HG03342 (cell line): Measurements from ENCODE around the gene CGNL1.

ENCODE experiments used
- ATAC-seq: cut with Tn5 transposase; IDR thresholded peaks from one replicate; pipeline ENCODE4 v1.9.1; 2021; ENCODE audit warnings: mild to moderate bottlenecking, moderate library complexity; ENCODE audit not compliant: unreplicated experiment

Gene CGNL1

GRCh38 chr15:57384024-57384423 lies 7.7 kb downstream of the CGNL1 start:
- no peak for ATAC-seq

DNA sequence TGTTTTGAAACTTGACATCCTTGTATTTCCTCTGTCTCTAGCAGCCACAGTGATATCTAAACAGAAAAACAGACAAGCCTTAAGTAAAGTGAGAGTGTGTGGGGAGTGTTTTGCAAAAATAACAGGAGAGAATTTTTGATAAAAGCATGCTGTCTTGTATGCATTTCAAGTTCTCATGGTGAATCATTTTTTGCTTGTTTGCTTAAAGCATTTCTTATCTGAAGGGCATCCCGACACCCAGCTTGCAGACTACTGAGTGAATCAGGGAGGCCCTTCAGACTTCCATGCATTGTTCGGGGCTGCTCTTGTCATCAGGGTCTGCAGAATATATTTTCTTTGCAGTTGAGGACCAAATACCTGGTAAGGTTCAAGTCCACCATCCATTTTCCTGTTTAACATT lies 8.5 kb downstream of the CGNL1 start:
- no peak for ATAC-seq

DNA sequence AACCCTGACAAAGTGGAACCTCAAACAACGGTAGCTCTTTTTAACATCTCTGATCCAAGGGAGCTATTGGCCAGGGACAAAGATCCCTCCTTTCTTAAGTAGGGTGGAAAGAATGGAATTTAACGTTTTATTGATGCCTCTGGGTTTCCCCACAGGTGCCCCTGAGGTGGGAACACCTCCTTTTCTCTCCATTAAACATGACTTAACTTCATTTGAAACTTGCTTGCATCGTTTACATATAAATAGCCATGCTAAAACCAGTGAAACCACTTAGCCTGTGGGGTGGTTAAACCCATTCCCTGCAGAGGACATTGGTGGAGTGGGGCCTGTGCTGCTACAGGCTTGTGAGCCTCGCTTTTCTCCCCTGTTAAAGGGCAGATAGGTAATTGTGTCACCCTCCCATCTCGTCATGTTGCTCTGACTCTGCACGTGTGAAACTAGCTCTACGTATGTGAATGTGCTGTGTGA lies 9.7 kb downstream of the CGNL1 start:
- ATAC-seq: no peak

- ATAC-seq: no peak
These were observed 10.7 kb downstream of the CGNL1 start for GRCh38 chr15:57386976-57387375.

- no peak for ATAC-seq
These were observed 11.3 kb downstream of the CGNL1 start for GRCh38 chr15:57387564-57388076.

DNA sequence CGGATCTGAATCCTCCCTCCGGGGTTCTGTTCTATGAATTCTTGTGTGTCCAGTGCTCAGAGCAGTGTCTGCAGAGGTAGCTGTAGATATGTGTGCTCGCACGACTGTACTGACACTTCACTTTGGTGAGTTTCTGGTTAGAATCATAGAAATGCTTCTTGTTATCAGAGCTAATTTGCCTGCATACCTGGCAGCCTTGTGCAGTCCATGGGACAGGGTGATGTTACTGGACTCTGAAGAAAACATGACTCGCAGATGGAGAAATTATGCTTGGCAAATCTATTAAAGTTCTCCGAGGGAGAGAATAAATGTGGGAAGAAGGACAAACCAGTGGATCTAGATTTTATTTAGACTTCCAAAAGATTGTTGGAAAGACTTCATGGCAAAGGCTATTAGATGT lies 12.2 kb downstream of the CGNL1 start:
- no peak for ATAC-seq

GRCh38 chr15:57389991-57390390 lies 13.7 kb downstream of the CGNL1 start:
- ATAC-seq: no peak

GRCh38 chr15:57390583-57390982 lies 14.3 kb downstream of the CGNL1 start:
- ATAC-seq: no peak

DNA sequence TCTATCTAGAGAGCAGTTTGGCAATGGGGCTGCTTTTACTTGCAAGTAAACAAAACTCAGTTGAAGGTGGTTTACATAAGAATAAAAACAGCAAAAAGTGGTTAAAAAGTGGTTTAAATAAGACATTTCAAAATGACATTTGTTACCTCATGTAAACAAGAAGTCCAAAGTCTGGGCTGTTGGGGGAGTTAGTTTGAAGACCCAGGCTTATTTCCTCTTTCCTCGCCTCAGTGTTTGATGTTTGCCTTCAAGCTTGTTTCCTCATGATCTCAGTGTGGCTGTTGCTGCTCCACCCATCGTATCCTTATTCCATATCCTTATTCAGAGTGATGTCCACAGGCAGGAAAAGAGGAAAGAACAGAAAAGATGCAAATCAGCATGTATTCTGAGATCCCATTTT lies 15.2 kb downstream of the CGNL1 start:
- ATAC-seq: no peak

DNA sequence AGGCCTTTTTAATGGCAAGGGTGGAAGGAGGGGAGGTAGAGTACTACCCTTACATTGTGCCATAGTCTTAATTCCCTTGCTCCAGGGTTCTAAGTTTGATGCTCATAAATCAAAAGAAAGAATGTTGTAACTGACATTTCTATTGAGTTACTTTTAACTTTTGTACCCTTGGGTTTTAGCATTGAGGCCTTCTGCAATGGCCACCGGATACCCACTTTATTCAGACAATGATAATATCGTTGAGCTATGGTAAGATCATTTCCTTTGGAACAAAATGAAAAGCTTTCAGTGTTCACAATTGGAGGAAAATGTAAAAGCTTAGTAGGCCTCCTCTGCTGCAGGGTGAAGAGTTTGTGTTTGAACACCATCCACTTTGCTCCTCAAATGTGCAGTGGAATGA lies 16.8 kb downstream of the CGNL1 start:
- ATAC-seq: no peak

DNA sequence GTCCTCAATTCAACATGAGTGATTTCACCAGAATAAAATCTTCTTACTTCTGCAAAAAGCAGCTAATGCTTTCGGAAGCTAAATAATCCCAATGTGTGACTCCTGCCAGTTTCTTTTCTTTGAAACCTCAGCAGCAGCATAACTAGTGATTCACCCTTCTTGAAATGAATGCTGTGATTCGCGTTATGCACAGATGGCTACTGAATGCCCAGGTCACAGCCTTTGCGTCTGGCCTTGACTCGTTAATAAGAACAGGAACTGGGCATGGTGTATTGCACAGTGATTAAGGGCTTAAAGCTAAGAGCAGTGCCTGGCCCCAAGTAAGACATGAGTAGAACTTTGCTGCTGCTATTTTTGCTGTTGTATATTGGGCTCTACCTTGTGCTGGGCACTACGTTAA lies 19.0 kb downstream of the CGNL1 start:
- ATAC-seq: no peak

DNA sequence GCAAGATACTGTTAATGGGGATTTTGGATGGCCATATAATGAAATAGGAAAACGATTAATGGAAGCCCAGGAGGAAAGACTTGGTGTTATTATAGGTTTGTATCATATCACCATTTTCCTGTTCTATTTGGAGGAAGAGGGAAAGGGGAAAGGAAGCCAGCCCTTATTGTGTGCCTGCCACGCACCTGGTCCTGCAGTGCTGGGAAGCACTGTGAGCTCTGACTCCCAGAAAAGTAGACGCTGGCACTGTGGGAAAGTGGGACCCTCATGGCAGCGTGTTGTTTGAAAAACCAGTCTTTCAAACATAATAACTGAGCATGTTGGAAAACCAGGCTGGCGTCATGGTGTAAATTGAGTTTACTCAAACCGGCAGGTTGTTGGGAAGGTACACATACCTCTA lies 22.0 kb downstream of the CGNL1 start:
- no peak for ATAC-seq

- ATAC-seq: no peak
These were observed 25.2 kb downstream of the CGNL1 start for GRCh38 chr15:57401546-57401945.

GRCh38 chr15:57403017-57403416 lies 26.7 kb downstream of the CGNL1 start:
- no peak for ATAC-seq

GRCh38 chr15:57403566-57404325 lies 27.4 kb downstream of the CGNL1 start:
- no peak for ATAC-seq

DNA sequence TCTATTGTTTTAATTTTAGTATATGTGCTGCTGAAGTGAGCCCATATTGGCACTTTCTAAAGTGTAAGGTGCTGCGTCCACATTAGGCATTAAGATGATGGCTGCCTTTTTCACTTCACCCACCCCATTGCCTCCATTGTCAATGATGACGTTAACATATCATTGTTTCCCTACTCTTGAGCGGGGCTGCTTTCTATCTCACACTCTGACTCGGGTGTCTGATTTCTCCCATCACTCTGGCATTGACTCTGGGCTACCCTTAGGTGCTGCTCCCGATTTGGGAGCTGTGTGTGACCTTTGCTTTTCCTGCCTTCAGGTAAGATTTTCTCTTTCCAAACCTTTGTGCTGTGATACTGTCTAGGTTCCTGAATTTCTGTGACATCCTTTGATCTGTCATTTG lies 28.8 kb downstream of the CGNL1 start:
- no peak for ATAC-seq

DNA sequence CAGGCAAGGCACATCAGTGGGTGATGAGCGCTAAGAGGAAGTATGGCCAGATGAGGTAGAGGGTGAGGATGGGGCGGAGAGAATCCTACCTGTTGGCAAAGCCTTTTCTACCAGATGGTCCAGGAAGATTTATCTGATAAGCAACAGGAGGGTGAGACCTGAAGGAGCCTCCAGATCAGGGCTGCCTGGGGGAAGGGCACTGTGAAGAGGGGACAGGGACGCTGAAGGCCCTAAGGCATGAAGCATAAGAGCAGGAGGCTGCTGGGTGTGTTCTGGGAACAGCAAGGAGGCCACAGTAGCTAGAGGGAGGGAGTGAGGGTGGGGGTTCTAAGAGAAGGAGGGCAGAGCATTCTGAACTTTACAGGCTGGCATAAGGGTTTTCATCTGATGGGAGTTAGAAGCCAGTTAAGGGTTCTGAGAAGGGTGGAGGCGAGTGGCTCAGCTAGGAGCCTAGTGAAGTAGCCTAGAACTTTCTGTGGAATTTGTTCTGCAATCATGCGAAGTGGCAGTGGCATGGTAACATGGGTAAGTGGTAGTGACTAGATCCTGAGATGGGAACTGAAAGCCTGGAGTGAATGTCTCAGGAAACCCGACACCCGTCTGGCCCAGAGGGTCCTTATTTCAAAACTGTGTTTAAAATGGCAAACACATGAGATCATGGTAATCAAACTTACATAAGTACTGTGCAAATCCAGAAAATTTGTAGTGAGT lies 29.9 kb downstream of the CGNL1 start:
- no peak for ATAC-seq

- no peak for ATAC-seq
These were observed 34.1 kb downstream of the CGNL1 start for GRCh38 chr15:57410373-57410772.

- no peak for ATAC-seq
These were observed 35.9 kb downstream of the CGNL1 start for GRCh38 chr15:57411945-57412768.

DNA sequence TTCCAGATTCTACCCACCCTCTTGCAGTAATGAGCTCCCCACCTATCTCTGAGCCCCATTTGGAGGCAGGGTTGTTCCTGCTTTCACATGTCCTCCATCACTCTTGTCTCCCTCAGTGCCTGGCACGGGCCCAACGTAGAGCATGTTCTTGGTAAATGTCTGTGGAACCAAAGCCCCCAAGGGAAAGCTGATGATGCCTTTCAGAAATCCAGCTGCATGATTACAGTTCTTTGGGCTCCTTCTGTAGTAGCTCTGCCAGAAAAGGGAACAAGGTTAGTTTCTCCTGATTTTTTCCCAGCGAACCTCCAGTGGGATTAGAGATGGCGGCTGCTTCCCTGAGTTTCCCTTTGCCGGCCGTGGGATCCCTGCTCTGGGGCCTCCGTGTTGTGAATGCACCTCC lies 39.3 kb downstream of the CGNL1 start:
- ATAC-seq: no peak

GRCh38 chr15:57418635-57419034 lies 42.3 kb downstream of the CGNL1 start:
- no peak for ATAC-seq
